ENCODE measurements around the gene VN1R5.
A peak's percentile ranks its signal among the peaks of the same experiment; 100 is the strongest.

- TF ChIP-seq POLR2AphosphoS5 (IDR thresholded peaks at IDR 0.05), result peak; percentile 40 to 87 (median 84)
- TF ChIP-seq CTCF (IDR thresholded peaks at IDR 0.05), result no peak
- TF ChIP-seq POLR2A (IDR thresholded peaks at IDR 0.05), result no peak
Observed at GRCh38 chr1:247210376-247211117, 45.3 kb upstream of the VN1R5 start.
